Aorta (tissue), 5 donors: ENCODE results near the gene ZNF750. TPM values are rescaled to one million over a fixed set of nuclear protein-coding genes. Genes with fewer than 3 reads are reported as not detected.

Experiments used
- ATAC-seq: fragments of 200-7000 bp; cut with Tn5 transposase; one replicate; pipeline ENCODE4 v1.9.1; 2022; ENCODE audit warnings: moderate library complexity; ENCODE audit not compliant: low FRiP score
- DNase-seq, 2 donors: peaks; one replicate each; pipeline ENCODE4 v3.0.0-alpha.2; 2020
- H3K27ac ChIP-seq, 2 donors: one replicate each; pipeline ENCODE4 v1.5.1; 2013; ENCODE audit warnings: low read length in 2 of 2, mild to moderate bottlenecking in 2 of 2, moderate library complexity in 2 of 2, control low read depth in 1 of 2, inconsistent platforms in 1 of 2, low read depth in 1 of 2
- H3K27me3 ChIP-seq, 2 donors: one replicate each; pipeline ENCODE4 v1.6.1; 2013; ENCODE audit warnings: control low read depth in 1 of 2, low read length in 1 of 2, mild to moderate bottlenecking in 1 of 2, moderate library complexity in 1 of 2; ENCODE audit not compliant: insufficient read depth in 2 of 2, control insufficient read depth in 1 of 2
- H3K36me3 ChIP-seq, 2 donors: one replicate each; pipeline ENCODE4 v1.6.1; 2013; ENCODE audit warnings: control low read depth in 1 of 2, low read length in 1 of 2, mild to moderate bottlenecking in 1 of 2; ENCODE audit not compliant: insufficient read depth in 2 of 2, control insufficient read depth in 1 of 2
- H3K4me1 ChIP-seq, 2 donors: one replicate each; pipeline ENCODE4 v1.6.1; 2013; ENCODE audit warnings: low read length in 2 of 2, control low read depth in 1 of 2, mild to moderate bottlenecking in 1 of 2, moderate library complexity in 1 of 2; ENCODE audit not compliant: insufficient read depth in 2 of 2, control insufficient read depth in 1 of 2
- H3K4me3 ChIP-seq, 2 donors: one replicate each; pipeline ENCODE4 v1.5.1; 2013; ENCODE audit warnings: low read length in 2 of 2, control low read depth in 1 of 2, mild to moderate bottlenecking in 1 of 2
- H3K9me3 ChIP-seq: one replicate; pipeline ENCODE4 v1.6.1; 2013; ENCODE audit warnings: mild to moderate bottlenecking, low read length; ENCODE audit not compliant: control insufficient read depth
- WGBS, 2 donors: extraction: QIAGEN DNeasy Blood & Tissue Kit; methylation state at CpG; one replicate each; pipeline ENCODE4 v1.1.7; 2013; 5-methylcytosine and 5-hydroxymethylcytosine counted together
- intact Hi-C, 2 donors: fragments of 100-400 bp; cut with DNase I; formaldehyde crosslinking; loops; one replicate each; pipeline versions ENCODE4 v1.14.2 to v1.15.0; 2022
- polyA plus RNA-seq, 2 donors: library from polyadenylated mRNA; stranded (reverse); fragments of 200-250 nt; gene quantifications; one replicate each; pipeline ENCODE4 v1.2.3, GENCODE V29; 2013
- total RNA-seq, 2 donors: library from RNA; stranded (reverse); fragmentation: NEBNext Ultra II Directional; extraction: Animal tissue kit (Norgen Biotek cat#: 25700); gene quantifications; one replicate each; pipeline ENCODE4 v1.2.1, GENCODE V29; 2021
- donor health status: healthy with polysubstance abuse.
- donor health status: Bipolar disorder and iron deficiency.
- donor health status: DM: no; HTN: no; CAD: no.
- donor health status: DM: no; HTN: no; CAD: no.
- donor health status: DM: yes; HTN: yes; CAD: no.

The ZNF750 gene
- total and polyA plus RNA-seq, 4 donors = 0.10 to 0.21 TPM; not detected in 2

- H3K27me3 ChIP-seq = no peaks in the 10 kb centered on the region
- no peak overlapping the region for H3K27ac ChIP-seq
- no peaks in the 10 kb centered on the region for H3K9me3 ChIP-seq
- intact Hi-C loops = no loop called here
- 97 to 99% methylated on average over 5 of the region's 5 CpGs for WGBS, 2 donors
- ATAC-seq (no peak), DNase-seq (no peak)
- H3K36me3 ChIP-seq = peaks cover 2 to 4% of the 10 kb centered on the region in 2 donors
- no peaks in the 10 kb centered on the region for H3K4me1 ChIP-seq
- H3K4me3 ChIP-seq = no peak overlapping the region
Measured at GRCh38 chr17:82815354-82815753, 24.5 kb downstream of the ZNF750 start.

DNA sequence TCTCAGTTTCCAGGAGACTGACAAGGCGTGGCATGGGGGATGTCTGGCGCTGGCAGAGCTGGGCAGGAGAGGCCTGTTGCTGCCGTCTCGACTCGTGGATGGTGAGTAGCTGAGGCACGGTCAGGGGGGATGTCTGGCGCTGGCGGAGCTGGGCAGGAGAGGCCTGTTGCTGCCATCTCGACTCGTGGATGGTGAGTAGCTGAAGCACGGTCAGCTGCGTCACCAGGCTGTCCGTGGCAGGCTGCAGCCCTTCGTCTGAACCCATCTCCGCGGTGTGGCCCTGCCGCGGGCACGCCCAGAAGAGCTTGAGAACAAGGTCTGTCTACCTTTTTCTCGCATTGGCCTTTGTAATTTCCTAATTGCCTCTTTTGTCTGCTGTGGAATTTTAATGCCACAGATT lies 25.0 kb downstream of the ZNF750 start:
- no peak overlapping the region for H3K27ac ChIP-seq
- H3K4me1 ChIP-seq = no peaks in the 10 kb centered on the region
- H3K27me3 ChIP-seq = no peaks in the 10 kb centered on the region
- H3K9me3 ChIP-seq = no peaks in the 10 kb centered on the region
- DNase-seq (no peak), ATAC-seq (no peak)
- WGBS, 2 donors = 91 to 97% methylated on average over 20 of the region's 20 CpGs
- no peak overlapping the region for H3K4me3 ChIP-seq
- H3K36me3 ChIP-seq = peaks cover 2 to 4% of the 10 kb centered on the region in 2 donors
- intact Hi-C loops = no loop called here

DNA sequence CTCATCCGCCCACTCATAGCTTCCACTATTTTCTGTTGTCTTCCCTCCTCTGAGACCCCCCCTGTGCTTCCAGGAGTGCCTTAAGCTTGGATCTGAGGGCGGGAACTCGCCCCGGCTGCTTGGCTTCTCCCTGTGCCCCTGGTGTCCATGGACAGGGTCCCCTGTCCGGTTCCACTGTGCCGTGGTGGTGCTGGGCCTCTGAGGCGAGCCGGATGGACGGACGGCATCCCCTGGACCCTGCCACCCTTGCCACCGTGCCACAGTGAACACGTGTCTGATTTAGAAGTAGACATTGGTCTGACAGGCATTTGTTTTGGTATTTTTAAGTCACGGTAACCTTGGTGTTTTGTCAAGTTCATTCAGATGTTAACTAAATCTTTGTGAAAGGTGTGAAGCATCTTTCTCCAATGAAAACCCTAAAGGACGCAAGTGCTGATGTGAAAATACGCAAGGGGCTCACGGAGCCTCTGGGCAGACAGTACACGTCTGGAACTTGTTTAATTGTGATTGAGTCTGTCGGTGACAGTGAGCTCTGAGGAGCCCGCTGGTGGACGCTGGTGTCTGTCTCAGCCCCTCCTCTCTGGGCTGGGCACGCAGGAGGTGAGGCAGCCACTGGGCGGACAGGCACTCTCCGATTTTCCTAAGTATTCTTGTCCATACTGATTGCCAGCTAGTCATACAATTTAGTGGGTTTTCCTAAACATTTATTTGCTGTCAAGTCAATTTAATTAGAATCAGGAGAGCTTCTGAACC lies 26.3 kb downstream of the ZNF750 start:
- Histone ChIP-seq H3K4me1 (no peaks in the 10 kb centered on the region), H3K36me3 (peaks cover 0 to 2% of the 10 kb centered on the region in 2 donors), H3K27me3 (no peaks in the 10 kb centered on the region), H3K9me3 (no peaks in the 10 kb centered on the region), H3K27ac (no peak overlapping the region), H3K4me3 (no peak overlapping the region)
- intact Hi-C loops = no loop called here
- ATAC-seq = no peak
- WGBS, 2 donors = 93% methylated on average over 23 of the region's 23 CpGs
- no peak for DNase-seq

- peaks cover 0 to 2% of the 10 kb centered on the region in 2 donors for H3K36me3 ChIP-seq
- 97 to 98% methylated on average over 17 of the region's 17 CpGs for WGBS, 2 donors
Measured at GRCh38 chr17:82812601-82813000, 27.2 kb downstream of the ZNF750 start.

DNA sequence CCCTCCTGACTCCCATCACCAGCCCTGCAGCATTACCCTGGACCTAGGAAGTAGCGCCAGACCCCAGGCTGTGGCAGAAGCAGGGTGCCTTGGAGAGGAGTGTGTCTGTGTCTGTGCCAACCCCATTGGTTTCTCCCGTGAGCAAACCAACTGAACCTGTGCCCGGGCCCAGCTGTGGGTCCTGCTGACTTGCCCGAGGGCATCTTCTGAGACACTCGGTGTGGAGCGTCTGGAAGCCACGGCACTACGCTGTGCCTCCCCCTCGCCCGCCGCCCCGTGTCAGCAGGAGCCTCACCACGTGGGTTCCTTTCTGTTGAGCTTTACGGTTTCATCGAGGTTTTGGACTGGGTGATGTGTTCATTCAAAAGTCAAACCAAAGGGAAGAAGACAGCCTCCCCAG lies 27.8 kb downstream of the ZNF750 start:
- Histone ChIP-seq H3K4me3 (no peak overlapping the region), H3K9me3 (no peaks in the 10 kb centered on the region), H3K36me3 (peaks cover 0 to 2% of the 10 kb centered on the region in 2 donors), H3K27ac (no peak overlapping the region), H3K4me1 (no peaks in the 10 kb centered on the region), H3K27me3 (no peaks in the 10 kb centered on the region)
- no peak for ATAC-seq
- intact Hi-C loops = no loop called here
- no peak for DNase-seq
- 92% methylated on average over 15 of the region's 15 CpGs for WGBS, 2 donors

More at GRCh38 chr17:82812601-82813000, 27.2 kb downstream of the ZNF750 start:
- no peak overlapping the region for H3K27ac ChIP-seq
- no peaks in the 10 kb centered on the region for H3K4me1 ChIP-seq
- ATAC-seq (no peak), DNase-seq (no peak)
- intact Hi-C loops = no loop called here
- no peaks in the 10 kb centered on the region for H3K9me3 ChIP-seq
- no peak overlapping the region for H3K4me3 ChIP-seq
- H3K27me3 ChIP-seq = no peaks in the 10 kb centered on the region

GRCh38 chr17:82810644-82811430 lies 29.0 kb downstream of the ZNF750 start:
- DNase-seq (no peak), ATAC-seq (no peak)
- H3K27ac ChIP-seq = no peak overlapping the region
- WGBS, 2 donors = 89 to 93% methylated on average over 22 of the region's 22 CpGs
- no peaks in the 10 kb centered on the region for H3K4me1 ChIP-seq
- H3K36me3 ChIP-seq = no peaks in the 10 kb centered on the region
- H3K4me3 ChIP-seq = no peak overlapping the region
- H3K9me3 ChIP-seq = no peaks in the 10 kb centered on the region
- intact Hi-C loops = no loop called here
- H3K27me3 ChIP-seq = no peaks in the 10 kb centered on the region

- intact Hi-C loops = loop anchor here in 1 of 2 donors (10.0 kb wide), 1 partner anchor 56 kb away; no protein-coding TSS in a partner anchor
- Histone ChIP-seq H3K27ac (no peak overlapping the region), H3K4me3 (no peak overlapping the region), H3K4me1 (no peaks in the 10 kb centered on the region), H3K9me3 (no peaks in the 10 kb centered on the region), H3K36me3 (no peaks in the 10 kb centered on the region), H3K27me3 (no peaks in the 10 kb centered on the region)
- WGBS, 2 donors = 72 to 76% methylated on average over 35 of the region's 35 CpGs
- ATAC-seq (no peak), DNase-seq (no peak)
Measured at GRCh38 chr17:82808921-82809905, 30.6 kb downstream of the ZNF750 start.

- Histone ChIP-seq H3K9me3 (no peaks in the 10 kb centered on the region), H3K27ac (no peak overlapping the region), H3K27me3 (no peaks in the 10 kb centered on the region), H3K36me3 (no peaks in the 10 kb centered on the region), H3K4me1 (no peaks in the 10 kb centered on the region), H3K4me3 (no peak overlapping the region)
- ATAC-seq = no peak
- intact Hi-C loops = loop anchor here in 1 of 2 donors (10.0 kb wide), 1 partner anchor 57 kb away; no protein-coding TSS in a partner anchor
- DNase-seq = no peak
- 92 to 95% methylated on average over 8 of the region's 8 CpGs for WGBS, 2 donors
Measured at GRCh38 chr17:82808006-82808405, 31.8 kb downstream of the ZNF750 start.
